Loucy (cell line): ENCODE data around the gene TBPL2.
"Not testable (repeated sequence)": the region's sequence is repeated elsewhere in the genome, so short reads cannot be mapped to it uniquely, and the experiment has no call there.

Experiments used
- H2AFZ ChIP-seq: fragments of 200-600 bp; sonication (generic); 2 replicates; pipeline ENCODE4 v1.6.0; 2016; ENCODE audit warnings: antibody characterized with exemption, mild to moderate bottlenecking, low read length, moderate library complexity
- H3F3A ChIP-seq: fragments of 200-600 bp; 2 replicates; pipeline ENCODE4 v1.6.0; 2016; ENCODE audit warnings: antibody characterized with exemption, low read depth, mild to moderate bottlenecking
- H3K27me3 ChIP-seq: fragments of 200-600 bp; sonication (generic); 2 replicates; pipeline ENCODE4 v1.6.1; 2014; ENCODE audit warnings: low read length, mild to moderate bottlenecking; ENCODE audit not compliant: insufficient read depth, poor library complexity, severe bottlenecking
- H3K36me3 ChIP-seq: fragments of 200-600 bp; sonication (generic); 2 replicates; pipeline ENCODE4 v1.6.1; 2016; ENCODE audit warnings: low read length; ENCODE audit not compliant: insufficient read depth
- H3K4me1 ChIP-seq: fragments of 200-600 bp; sonication (generic); 2 replicates; pipeline ENCODE4 v1.5.1; 2014; ENCODE audit warnings: low read length, mild to moderate bottlenecking; ENCODE audit not compliant: insufficient read depth, poor library complexity, severe bottlenecking
- H3K4me2 ChIP-seq: fragments of 200-600 bp; sonication (generic); 2 replicates; pipeline ENCODE4 v1.6.0; 2014; ENCODE audit warnings: antibody characterized with exemption, low read length, low read depth, mild to moderate bottlenecking; ENCODE audit not compliant: poor library complexity, severe bottlenecking
- H3K4me3 ChIP-seq: fragments of 200-600 bp; sonication (generic); 2 replicates; pipeline ENCODE4 v1.5.1; 2014; ENCODE audit warnings: low read length, mild to moderate bottlenecking, mixed read lengths; ENCODE audit not compliant: poor library complexity, severe bottlenecking
- H3K79me2 ChIP-seq: fragments of 200-600 bp; sonication (generic); 2 replicates; pipeline ENCODE4 v1.6.1; 2014; ENCODE audit warnings: low read length; ENCODE audit not compliant: insufficient read depth
- H3K9ac ChIP-seq: fragments of 200-600 bp; sonication (generic); 2 replicates; pipeline ENCODE4 v1.6.0; 2014; ENCODE audit warnings: mild to moderate bottlenecking, low read depth, low read length, moderate library complexity; ENCODE audit not compliant: poor library complexity, severe bottlenecking
- H3K9me2 ChIP-seq: fragments of 200-600 bp; sonication (generic); replicated peaks from 2 replicates; pipeline ENCODE4 v1.6.1; 2016; ENCODE audit warnings: low read depth, low read length, mixed read lengths
- H3K9me3 ChIP-seq: fragments of 200-600 bp; sonication (generic); 2 replicates; pipeline ENCODE4 v1.6.1; 2014; ENCODE audit warnings: mild to moderate bottlenecking, antibody characterized with exemption, low read length, low read depth; ENCODE audit not compliant: insufficient read depth
- H4K20me1 ChIP-seq: fragments of 200-600 bp; sonication (generic); 2 replicates; pipeline ENCODE4 v1.6.0; 2014; ENCODE audit warnings: antibody characterized with exemption, low read length, mild to moderate bottlenecking; ENCODE audit not compliant: insufficient read depth, poor library complexity, severe bottlenecking
- CTCF ChIP-seq: fragments of 200-600 bp; sonication (generic); conservative IDR thresholded peaks from 2 replicates; pipeline ENCODE4 v1.5.1; 2014; ENCODE audit warnings: mild to moderate bottlenecking, antibody characterized with exemption, low read length
- EZH2phosphoT487 ChIP-seq: fragments of 200-600 bp; IDR thresholded peaks from 2 replicates; pipeline ENCODE4 v1.6.1; 2018; ENCODE audit warnings: antibody characterized with exemption, mild to moderate bottlenecking, moderate library complexity, borderline replicate concordance

Gene TBPL2

GRCh38 chr14:55481769-55482168, 41.4 kb upstream of the TBPL2 start:
- H3K4me3 ChIP-seq = no peak overlapping the region
- H3K9me2 ChIP-seq = no peaks in the 10 kb centered on the region
- no peaks in the 10 kb centered on the region for H3F3A ChIP-seq
- H2AFZ ChIP-seq = no peak overlapping the region
- no peaks in the 10 kb centered on the region for H3K36me3 ChIP-seq
- H3K27me3 ChIP-seq = no peaks in the 10 kb centered on the region
- H3K9me3 ChIP-seq = no peaks in the 10 kb centered on the region
- H4K20me1 ChIP-seq = no peaks in the 10 kb centered on the region
- TF ChIP-seq EZH2phosphoT487 (no peak), CTCF (no peak)
- H3K79me2 ChIP-seq = no peaks in the 10 kb centered on the region
- no peak overlapping the region for H3K4me2 ChIP-seq
- no peaks in the 10 kb centered on the region for H3K4me1 ChIP-seq
- no peak overlapping the region for H3K9ac ChIP-seq

- Histone ChIP-seq H3K9me3 (no peaks in the 10 kb centered on the region), H4K20me1 (no peaks in the 10 kb centered on the region), H3K9me2 (no peaks in the 10 kb centered on the region), H3K27me3 (no peaks in the 10 kb centered on the region), H3K4me3 (no peak overlapping the region), H3K4me1 (no peaks in the 10 kb centered on the region), H2AFZ (no peak overlapping the region), H3K9ac (no peak overlapping the region), H3F3A (no peaks in the 10 kb centered on the region), H3K36me3 (no peaks in the 10 kb centered on the region), H3K4me2 (no peak overlapping the region), H3K79me2 (no peaks in the 10 kb centered on the region)
- TF ChIP-seq EZH2phosphoT487 = no peak
- no peak for TF ChIP-seq CTCF
These were observed 37.3 kb upstream of the TBPL2 start for GRCh38 chr14:55477680-55478079.

- H3K4me1 ChIP-seq, H3F3A ChIP-seq, H3K4me2 ChIP-seq, H2AFZ ChIP-seq, H3K36me3 ChIP-seq, H3K27me3 ChIP-seq, H3K9me2 ChIP-seq, H3K4me3 ChIP-seq, H4K20me1 ChIP-seq, H3K9ac ChIP-seq, H3K79me2 ChIP-seq, H3K9me3 ChIP-seq: not testable (repeated sequence)
These were observed 36.0 kb upstream of the TBPL2 start for GRCh38 chr14:55476448-55476847.

- TF ChIP-seq EZH2phosphoT487 = no peak
- TF ChIP-seq CTCF = no peak
- Histone ChIP-seq H3K9me3 (no peaks in the 10 kb centered on the region), H3K4me2 (no peak overlapping the region), H3K9me2 (no peaks in the 10 kb centered on the region), H2AFZ (no peak overlapping the region), H4K20me1 (no peaks in the 10 kb centered on the region), H3K36me3 (no peaks in the 10 kb centered on the region), H3F3A (no peaks in the 10 kb centered on the region), H3K4me3 (no peak overlapping the region), H3K9ac (no peak overlapping the region), H3K79me2 (no peaks in the 10 kb centered on the region), H3K27me3 (no peaks in the 10 kb centered on the region), H3K4me1 (no peaks in the 10 kb centered on the region)
These were observed 33.4 kb upstream of the TBPL2 start for GRCh38 chr14:55473786-55474185.
